ENCODE results near the gene BLID.

Gene BLID

DNA sequence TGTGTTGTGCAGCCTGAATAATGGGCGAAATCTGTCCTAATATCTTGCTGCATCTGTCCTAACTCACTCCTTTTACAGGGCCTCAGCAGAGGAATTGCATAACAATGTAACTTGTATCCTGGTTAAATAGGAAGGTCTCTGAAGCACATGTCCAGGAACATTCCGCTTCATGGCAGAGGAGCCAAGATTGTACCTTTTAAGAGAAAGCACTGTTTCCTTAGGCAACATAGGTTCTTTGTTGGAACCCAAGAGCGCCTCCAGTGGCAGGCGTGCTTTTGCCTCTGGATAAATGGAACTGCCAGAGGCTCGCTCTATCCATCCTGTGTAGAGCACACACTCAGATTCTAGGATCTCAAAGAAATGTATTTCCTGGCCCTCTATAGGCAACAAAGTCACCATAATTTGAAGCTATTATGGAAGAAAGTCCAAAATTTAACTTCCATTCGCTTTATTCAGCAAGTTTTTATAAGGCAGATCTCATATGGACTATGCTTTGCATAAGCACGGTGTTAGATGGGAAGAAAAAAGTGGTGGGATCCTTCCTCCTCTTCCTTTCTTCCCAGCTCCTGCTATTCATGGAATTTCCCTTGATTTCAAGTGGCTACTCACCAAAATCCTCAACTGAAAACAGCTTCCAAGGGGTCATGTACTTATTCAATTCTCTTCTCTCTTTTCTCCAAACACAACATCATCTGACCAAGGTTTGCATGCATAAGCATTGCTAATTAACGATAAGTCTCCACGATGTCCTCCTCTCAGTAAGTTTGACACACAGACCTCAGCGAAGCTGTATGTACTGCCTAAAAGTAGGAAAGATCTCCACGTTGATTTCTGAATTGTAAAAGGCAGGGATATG, at the start of gene BLID:
Gene BLID (minus strand): TSS at position 692 of the 856 bp plus-strand sequence. CDS start 293 bp downstream, at position 399.
- Histone ChIP-seq H3K36me3 (ENCODE audit: control insufficient read depth, insufficient read depth, low read length) (no peaks in the 10 kb centered on the region), H3K9me3 (ENCODE audit: control insufficient read depth, low read length) (no peaks in the 10 kb centered on the region), H2AFZ (no peak within 1 kb of the TSS), H3K4me1 (no peaks in the 10 kb centered on the region), H3K79me2 (no peaks in the 10 kb centered on the region), H3K4me2 (ENCODE audit: low read length) (no peak within 1 kb of the TSS), H3K4me3 (ENCODE audit: low read depth, low read length) (no peak within 1 kb of the TSS), H3K9ac (no peak within 1 kb of the TSS), H3K27me3 (ENCODE audit: control insufficient read depth, insufficient read depth, low read length) (no peaks in the 10 kb centered on the region), H3K27ac (no peak within 1 kb of the TSS)
- TF ChIP-seq, protein P1, sequence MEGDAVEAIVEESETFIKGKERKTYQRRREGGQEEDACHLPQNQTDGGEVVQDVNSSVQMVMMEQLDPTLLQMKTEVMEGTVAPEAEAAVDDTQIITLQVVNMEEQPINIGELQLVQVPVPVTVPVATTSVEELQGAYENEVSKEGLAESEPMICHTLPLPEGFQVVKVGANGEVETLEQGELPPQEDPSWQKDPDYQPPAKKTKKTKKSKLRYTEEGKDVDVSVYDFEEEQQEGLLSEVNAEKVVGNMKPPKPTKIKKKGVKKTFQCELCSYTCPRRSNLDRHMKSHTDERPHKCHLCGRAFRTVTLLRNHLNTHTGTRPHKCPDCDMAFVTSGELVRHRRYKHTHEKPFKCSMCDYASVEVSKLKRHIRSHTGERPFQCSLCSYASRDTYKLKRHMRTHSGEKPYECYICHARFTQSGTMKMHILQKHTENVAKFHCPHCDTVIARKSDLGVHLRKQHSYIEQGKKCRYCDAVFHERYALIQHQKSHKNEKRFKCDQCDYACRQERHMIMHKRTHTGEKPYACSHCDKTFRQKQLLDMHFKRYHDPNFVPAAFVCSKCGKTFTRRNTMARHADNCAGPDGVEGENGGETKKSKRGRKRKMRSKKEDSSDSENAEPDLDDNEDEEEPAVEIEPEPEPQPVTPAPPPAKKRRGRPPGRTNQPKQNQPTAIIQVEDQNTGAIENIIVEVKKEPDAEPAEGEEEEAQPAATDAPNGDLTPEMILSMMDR (IDR thresholded peaks at IDR 0.05) = no peak

DNA sequence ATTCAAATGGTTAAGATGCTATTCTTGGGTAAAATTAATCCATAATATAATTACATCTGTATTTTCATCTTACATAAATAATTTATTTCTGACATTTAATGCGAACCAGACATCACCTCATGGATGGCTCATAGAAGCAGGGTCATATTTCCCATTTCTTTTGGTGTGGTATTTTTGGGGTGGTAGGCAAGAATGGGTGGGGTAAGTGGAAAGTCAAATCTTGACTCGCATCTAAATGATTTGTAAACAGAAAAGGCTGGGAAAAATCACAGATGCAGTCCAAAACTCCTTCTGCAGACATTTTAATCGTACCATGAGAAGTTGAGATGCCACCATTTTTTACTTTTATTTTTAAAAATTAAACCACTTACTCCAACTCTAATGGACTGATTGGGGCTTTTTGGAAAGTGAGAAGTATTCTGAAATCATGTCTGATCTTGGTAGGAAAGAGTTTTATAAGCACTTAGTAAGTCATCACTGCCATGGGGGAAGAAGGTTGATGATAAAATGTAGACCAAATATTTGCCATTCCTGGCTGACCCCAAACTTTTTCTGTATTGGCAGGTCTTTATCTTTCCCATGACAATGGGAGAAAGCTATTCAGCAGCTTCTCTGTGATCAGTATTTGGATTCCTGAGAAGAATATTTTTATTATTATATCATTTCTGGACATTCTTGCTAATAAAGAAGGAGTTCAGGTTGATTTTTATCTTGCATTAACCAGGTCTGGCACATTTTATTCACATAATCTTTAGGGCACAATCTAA, 47.2 kb upstream of the BLID start:
- H3K36me3 ChIP-seq (ENCODE audit: control insufficient read depth, insufficient read depth, low read length) = no peaks in the 10 kb centered on the region
- H3K4me2 ChIP-seq (ENCODE audit: low read length) = no peak overlapping the region
- no peaks in the 10 kb centered on the region for H3K79me2 ChIP-seq
- no peak overlapping the region for H3K4me3 ChIP-seq (ENCODE audit: low read depth, low read length)
- H3K27ac ChIP-seq = no peak overlapping the region
- H3K9ac ChIP-seq = no peak overlapping the region
- no peaks in the 10 kb centered on the region for H3K9me3 ChIP-seq (ENCODE audit: control insufficient read depth, low read length)
- H3K4me1 ChIP-seq = no peaks in the 10 kb centered on the region
- H2AFZ ChIP-seq = no peak overlapping the region
- TF ChIP-seq, protein P1 (IDR thresholded peaks at IDR 0.05) = no peak
- no peaks in the 10 kb centered on the region for H3K27me3 ChIP-seq (ENCODE audit: control insufficient read depth, insufficient read depth, low read length)

DNA sequence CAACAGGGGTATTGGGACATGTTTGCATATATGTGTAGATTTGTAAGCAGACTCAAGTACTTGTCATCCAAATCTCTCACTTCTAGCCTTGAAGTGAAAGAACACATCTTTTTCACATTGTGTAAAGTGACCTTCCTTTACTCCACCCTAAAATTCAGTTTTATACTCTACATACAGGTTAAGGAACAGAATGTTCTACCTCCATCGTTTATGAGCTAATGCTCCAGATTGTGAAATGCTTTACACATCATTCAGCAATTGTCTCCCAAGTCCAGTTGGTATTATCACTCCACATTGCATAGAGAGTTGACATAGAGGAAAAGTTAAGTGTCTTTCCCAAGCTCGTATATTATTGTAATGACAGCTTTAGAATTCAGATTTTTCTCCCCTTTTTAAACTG, 46.1 kb upstream of the BLID start:
- Histone ChIP-seq H3K4me3 (ENCODE audit: low read depth, low read length) (no peak overlapping the region), H2AFZ (no peak overlapping the region), H3K4me2 (ENCODE audit: low read length) (no peak overlapping the region), H3K9me3 (ENCODE audit: control insufficient read depth, low read length) (no peaks in the 10 kb centered on the region), H3K79me2 (no peaks in the 10 kb centered on the region), H3K27me3 (ENCODE audit: control insufficient read depth, insufficient read depth, low read length) (no peaks in the 10 kb centered on the region), H3K9ac (no peak overlapping the region), H3K27ac (no peak overlapping the region), H3K4me1 (no peaks in the 10 kb centered on the region), H3K36me3 (ENCODE audit: control insufficient read depth, insufficient read depth, low read length) (no peaks in the 10 kb centered on the region)
- TF ChIP-seq, protein P1 (IDR thresholded peaks at IDR 0.05) = no peak

DNA sequence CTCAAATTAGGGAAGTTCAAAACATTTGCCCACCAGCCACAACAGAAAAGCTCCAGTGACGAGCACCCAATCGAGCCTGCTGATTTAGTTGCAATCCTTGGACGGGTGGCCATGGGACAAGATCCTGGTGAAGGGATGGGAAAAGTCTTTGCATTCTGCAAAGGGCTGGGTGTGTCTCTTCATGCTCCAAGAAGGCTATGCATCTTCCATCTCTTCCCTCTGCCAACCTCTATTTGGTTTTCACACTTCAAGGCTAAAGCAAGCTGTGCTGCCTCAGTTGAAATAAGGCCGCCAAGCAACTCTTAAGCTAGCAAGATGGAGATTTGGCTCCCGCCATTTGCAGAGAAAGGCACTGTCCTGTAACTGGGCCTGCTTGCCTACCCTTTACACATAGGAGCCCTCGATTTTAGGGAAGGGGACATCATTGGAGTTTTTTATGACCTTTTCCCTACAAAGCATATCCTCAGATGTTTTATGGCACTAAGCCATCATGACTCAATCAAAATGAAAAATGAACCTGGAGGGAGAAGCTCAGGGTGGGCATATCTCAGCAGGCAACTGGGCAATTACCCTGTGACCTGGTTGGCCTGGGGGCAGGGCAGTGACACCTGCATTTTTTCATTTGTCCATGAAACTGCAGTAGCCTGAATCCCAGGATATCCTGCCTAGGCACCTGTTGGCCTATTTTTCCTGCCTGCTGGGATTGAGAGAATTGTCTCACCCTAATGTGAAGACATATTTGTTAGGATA, 45.0 kb upstream of the BLID start:
- Histone ChIP-seq H3K27me3 (ENCODE audit: control insufficient read depth, insufficient read depth, low read length) (no peaks in the 10 kb centered on the region), H3K9me3 (ENCODE audit: control insufficient read depth, low read length) (no peaks in the 10 kb centered on the region), H2AFZ (no peak overlapping the region), H3K36me3 (ENCODE audit: control insufficient read depth, insufficient read depth, low read length) (no peaks in the 10 kb centered on the region), H3K79me2 (no peaks in the 10 kb centered on the region), H3K9ac (no peak overlapping the region), H3K27ac (no peak overlapping the region), H3K4me1 (no peaks in the 10 kb centered on the region), H3K4me2 (ENCODE audit: low read length) (no peak overlapping the region), H3K4me3 (ENCODE audit: low read depth, low read length) (no peak overlapping the region)
- TF ChIP-seq, protein P1 (IDR thresholded peaks at IDR 0.05) = no peak
